ENCODE measurements around the gene THSD7A.
"Not testable (repeated sequence)": the region's sequence is repeated elsewhere in the genome, so short reads cannot be mapped to it uniquely, and the experiment has no call there.

Gene THSD7A

DNA sequence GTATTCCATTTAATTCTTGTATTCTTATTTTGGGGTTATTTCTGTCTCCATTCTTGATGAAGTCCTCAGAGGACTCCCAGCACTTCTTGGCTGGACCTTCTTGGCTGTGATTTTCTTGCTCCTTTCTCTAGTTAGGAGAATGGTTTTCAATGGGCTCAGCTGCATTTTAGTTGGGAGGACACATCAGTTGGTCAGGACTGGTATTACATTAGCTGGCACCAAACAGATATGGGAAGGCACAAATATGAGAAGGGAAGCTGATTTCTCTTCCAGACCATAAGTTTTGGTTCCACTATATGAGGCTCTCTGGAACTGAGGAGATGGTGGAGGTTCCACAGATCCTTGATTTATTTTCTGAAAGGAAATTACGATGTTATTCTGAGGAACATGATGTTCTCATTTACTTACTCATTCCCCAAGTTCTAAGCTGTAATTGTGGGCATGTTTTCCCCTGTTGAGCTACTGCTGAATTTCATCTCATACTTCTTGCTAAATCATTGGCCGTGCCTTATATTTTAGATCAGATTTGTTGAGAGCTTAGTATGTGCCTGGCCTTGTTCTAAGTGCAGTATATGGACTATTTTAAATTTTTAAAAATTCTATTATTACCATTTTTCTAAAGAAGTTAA is 261.0 kb downstream of the THSD7A start:
- no peak for DNase-seq

DNA sequence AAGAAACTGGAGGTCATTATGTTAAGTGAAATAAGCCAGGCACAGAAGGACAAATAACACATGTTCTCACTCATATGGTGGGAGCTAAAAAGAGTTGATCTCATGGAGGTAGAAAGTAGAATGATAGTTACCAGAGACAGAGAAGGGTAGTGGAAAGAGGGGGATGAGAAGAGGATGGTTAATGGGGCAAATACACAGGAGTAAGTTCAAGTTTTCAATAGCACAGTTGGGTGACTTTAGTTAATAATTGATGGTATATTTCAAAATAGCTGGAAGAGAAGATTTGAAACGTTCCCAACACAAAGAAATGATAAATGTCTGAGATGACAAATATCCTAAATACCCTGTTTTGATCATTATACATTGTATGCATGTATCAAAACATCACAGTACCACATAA is 261.8 kb downstream of the THSD7A start:
- DNase-seq = no peak

DNA sequence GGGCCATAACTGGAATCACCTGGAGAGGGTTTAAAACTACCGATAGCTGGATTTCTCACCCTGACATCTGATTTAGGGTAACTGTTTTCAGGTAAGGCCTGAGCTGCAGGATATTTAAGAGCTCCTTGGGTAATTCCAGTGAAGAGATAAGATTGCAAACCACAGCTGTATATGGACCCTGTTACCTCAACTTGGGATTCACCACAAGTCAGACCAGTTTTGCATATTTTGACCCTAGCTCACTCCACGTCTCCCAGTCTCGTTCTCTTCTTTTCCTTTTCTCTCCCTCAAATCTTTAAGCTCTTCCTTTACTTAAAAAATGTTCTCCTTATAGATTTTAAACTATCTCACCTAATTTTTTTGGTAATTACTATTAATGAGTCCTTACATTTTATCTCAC is 264.4 kb downstream of the THSD7A start:
- no peak for DNase-seq

DNA sequence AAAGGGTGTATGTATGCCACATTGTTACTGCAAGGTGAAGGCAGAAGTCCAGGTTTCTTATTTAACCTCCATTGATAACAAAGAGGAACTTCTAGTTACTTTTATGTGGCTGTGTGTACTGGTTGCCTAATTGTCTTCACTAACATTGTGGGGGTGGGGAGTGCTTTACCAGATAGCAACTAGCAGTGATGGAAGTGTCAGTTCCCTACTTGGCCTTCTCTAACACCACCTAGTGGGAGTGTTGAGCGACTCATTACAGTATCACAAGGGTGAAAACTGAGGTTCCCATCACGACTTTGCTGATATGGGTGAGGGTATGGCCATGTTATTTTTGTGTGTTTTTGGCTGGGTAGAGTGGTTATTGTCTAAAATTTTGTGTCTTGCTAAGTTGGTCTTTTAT is 274.4 kb downstream of the THSD7A start:
- no peak for DNase-seq

DNA sequence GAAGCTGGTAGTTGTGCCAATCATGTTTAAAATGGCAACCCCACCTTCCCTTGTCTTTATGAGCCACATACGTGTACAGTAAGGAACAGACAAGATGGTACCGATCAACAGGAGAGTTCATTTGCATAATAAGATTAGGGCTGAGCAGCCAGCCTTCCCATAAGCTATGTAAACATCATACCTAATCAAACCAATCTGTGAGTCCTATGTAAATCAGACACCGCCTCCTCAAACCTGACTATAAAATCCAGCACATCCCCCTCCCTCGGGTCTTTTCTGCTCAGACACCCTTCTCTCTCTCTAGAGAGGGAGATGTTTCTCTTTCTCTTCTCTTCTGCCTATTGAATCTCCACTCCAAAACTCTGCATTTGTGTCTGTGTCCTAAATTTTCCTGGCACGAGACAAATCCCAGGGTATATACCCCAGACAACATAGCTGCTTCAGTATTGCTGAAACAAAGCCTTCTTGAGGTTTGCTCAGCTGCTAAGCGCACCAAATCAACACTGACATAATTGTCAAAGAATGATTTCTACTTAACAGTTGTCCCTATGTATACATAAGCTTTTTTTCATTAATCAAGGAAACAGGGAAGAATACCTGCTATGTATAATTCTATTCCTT is 279.2 kb downstream of the THSD7A start:
- DNase-seq = no peak

DNA sequence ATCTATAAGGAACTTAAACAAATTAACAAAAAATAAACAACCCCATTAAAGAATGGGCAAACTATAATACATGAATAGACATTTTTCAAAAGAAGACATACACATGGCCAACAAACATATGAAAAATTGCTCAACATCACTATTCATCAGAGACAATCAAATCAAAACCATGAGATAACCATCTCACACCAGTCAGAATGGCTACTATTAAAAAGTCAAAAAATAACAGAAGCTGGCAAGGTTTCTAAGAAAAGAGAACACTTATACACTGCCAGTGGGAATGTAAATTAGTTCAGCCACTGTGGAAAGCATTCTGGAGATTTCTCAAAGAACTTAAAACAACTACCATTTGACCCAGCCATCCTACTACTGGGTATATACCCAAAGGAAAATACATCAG is 280.5 kb downstream of the THSD7A start:
- no peak for DNase-seq

DNA sequence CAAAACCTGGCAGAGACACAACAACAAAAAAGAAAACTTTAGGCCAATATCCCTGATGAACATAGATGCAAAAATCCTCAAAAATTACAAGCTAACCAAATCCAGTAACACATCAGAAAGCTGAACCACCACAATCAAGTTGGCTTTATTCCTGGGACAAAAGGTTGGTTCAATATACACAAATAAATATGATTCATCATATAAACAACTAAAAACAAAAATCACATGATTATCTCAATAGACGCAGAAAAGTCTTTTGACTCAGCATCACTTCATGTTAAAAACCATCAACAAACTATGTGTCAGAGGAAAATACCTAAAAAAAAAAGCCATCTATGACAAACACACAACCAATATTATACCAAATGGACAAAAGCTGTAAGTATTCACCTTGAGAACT is 283.5 kb downstream of the THSD7A start:
- DNase-seq = no peak

DNA sequence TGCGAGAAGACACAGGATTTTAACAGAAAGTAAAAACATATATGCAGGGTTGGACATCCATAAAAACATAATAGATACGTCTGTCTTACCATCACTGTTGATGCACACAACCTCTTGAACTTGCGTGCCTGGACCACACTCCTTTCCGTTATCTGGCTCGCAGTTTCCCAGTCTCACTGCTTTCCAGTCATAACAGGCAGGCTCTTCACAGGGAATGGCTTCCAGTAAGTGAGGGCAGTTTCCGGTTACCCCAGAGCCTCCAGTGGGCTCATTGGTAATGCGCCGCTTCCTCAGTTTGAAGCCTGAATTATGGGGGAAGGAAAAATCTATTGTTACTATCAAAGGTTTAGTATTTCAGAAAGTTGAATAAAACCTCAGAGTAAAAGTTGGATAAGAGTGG is 290.7 kb downstream of the THSD7A start:
- no peak for DNase-seq

DNA sequence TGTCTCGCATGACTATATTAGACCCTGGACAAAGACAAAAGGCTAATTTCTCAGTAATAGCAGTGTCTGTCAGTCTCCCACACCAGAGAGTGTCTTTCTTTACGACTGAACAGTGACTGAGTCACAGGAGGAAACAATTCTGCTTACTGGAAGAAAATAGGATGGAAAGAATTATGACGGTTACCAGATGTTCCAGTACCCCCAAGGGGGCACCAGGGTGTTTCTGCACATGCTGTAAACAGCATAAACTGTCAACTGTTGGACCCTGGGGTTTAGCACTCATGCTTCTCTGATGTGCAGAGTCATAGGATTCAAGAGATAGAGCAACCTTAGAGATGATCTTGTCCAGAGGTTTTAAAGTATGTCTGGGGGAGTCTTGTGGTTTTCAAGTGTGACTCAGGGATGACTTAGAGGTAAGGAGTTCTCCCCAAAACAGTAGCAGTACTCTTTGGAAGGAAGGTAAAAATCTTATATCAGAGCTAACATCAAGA is 291.7 kb downstream of the THSD7A start:
- DNase-seq = no peak

DNA sequence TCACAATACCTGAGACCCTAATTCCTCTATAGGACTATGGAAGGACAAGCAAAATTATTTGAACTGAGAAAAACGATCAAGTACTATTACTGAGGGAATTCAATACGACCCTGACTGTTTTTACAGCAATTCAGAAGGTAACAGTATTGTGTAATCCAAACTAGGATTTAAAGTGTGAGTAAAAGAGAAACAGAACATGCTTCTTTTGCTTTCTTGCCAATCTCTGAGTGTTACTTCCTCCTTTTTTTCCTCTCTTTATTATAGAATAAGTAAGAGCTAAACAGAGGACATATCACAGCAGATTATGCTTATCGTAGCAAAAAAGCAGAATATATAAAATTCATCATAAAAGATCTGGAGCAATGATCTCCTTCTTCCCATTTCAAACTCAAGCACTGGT is 292.1 kb downstream of the THSD7A start:
- DNase-seq = no peak

DNA sequence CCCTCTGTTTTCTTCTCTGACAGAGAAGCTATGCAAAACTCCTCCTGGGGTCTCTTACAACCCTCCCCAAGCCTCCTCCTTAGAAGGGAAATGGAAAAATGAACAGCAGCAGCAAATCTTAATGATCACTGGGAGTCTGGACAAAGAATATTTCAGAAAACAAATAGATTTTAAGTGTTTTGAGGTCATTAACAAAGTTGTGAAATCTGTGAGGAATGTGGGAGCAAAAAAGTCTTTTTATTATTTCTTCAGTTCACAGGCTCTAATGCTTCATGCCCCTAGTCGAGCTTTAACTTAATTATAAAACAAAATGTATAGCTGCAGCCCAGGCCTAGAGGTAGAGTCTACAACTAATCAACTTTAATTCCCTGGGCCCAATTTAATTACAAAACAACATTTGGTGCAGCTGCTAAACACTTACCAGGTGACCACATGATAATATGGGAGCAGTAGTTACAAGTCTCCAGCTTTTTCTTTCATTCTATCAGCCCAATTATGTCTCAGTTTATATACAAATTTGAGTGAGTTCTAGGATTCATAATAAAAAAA is 293.2 kb downstream of the THSD7A start:
- DNase-seq = no peak

DNA sequence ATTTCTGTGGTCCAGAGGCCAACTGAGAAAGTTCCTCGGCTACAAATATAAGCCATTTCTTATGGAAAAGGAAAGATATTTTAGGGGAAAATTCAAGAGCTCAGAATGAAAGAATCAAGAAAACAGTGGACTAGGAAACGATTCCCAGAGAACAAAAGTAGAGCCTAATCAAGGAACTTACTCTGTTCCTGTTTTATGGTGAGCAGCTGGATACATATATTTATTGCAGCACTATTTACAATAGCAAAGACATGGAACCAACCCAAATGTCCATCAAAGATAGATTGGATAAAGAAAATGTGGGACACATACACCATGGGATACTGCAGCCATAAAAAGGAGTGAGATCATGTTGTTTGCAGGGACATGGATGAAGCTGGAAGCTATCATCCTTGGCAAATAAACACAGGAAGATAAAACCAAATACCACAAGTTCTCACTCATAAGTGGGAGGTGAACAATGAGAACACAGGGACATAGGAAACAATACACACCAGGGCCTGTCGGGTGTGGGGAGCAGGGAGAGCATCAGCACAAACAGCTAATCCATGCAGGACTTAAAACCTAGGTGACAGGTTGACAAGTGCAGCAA is 298.7 kb downstream of the THSD7A start:
- DNase-seq = no peak

DNA sequence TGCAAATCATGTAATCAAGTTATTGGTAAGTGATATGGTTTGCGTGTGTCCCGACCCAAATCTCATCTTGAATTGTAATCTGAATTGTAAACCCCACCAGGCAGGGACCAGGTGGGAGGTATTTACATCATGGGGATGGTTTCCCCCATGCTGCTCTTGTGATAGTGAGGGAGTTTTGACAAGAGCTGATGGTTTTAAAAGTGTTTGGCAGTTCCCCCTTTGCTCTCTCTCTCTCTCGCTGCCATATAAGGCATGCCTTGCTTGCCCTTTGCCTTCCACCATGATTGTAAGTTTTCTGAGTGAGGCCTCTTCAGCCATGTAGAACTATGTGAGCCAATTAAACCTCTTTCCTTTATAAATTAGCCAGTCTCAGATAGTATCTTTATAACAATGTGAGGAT is 302.6 kb downstream of the THSD7A start:
- no peak for DNase-seq

DNA sequence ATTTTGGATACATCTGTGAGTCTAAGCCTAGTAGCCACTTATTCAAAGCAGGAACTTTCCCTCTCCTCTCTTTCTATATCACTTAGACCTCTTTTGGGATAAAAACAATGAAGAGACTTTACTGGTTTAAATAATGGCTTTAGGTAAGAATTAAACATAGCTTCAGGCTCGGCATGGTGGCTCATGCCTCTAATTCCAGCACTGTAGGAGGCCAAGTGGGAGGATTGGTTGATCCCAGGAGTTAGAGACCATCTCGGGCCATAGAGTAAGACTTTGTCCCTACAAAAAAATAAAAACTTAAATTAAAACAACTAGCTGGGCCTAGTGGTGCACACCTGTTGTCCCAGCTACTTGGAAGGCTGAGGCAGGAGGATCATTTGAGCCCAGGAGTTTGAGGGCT is 304.3 kb downstream of the THSD7A start:
- DNase-seq = no peak

DNA sequence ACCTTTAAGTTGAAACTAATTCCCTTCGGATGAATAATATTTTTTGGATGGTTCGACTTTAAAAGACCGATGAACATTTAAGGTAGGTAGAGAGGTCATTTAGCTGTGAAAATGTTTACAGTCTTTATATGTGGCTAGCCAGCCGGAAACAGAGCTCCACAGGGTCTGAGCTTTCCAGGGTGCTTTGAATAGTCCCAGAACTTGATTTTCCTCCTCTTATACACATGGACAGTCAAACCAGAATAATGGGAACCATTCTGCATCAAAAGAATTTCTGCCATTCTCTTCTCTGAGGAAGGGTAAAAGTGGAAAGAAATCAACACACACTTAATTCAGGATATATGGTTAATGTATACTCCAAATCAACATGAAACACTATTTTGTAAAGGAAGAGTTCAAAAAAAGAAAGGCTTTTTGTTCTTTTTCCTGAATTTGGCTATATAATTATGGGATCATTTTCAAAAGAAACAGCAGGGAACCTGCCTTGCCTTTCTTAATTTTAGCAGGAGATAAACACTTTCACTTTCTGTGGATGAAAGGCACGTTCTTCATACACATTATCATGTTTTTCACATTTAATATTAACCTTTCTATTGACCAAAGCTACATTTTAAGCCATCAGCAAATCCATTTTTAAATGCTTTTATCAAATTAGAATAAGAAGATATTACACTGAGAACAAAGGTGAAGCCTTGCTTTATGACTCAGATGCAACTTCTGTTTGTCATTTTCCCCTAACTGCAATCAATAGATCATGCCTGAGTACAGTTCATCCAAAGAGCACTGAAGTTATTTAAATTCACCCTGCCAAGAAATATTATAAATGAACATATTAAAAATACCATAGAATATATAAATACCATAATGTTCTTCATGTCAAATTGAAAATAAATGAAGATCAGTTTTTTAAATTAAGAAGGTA is 307.3 kb downstream of the THSD7A start:
- DNase-seq = no peak

DNA sequence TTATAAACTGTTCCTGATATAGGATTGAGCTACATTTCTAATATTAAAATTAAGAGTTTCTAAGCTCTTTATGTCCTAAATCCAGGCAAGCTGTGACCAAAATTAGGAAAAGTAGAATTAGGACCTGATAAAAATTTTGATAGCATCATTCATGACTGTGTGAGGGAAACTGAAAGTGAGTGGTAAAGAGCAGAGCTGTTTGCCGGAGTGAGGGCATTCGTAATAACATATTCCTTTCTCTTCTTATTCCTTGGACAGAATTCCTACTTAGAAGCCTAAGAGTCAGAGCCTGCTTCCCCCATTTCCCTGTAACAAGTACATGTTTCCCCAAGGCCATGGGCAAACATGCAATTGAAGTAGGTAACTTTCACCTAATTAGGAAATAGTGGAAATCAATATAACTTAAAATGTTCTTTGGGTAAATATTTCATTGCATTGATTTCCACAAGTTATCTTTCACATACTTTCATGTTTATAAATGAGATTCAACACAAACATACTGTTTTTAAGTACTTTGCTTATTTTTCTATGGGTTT is 310.0 kb downstream of the THSD7A start:
- DNase-seq = not testable (repeated sequence)

DNA sequence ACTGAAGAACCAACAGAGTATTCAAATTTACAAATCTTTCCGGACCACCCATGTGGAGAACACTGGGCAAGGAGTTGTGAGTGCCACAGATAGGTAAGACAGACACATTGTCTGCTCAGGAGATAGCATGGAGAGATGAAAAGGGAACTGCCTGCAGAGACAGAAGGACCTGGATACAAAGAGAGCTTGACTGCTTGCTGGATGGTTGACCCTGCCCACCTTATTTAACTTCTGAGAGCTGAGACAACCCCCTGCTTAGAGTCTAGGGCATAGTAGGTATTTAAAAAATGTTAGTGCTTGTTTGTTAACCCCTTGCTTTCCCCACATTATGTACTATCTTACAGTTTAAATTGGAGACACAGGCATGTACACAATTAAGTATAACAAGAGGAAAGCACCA is 314.1 kb downstream of the THSD7A start:
- no peak for DNase-seq

DNA sequence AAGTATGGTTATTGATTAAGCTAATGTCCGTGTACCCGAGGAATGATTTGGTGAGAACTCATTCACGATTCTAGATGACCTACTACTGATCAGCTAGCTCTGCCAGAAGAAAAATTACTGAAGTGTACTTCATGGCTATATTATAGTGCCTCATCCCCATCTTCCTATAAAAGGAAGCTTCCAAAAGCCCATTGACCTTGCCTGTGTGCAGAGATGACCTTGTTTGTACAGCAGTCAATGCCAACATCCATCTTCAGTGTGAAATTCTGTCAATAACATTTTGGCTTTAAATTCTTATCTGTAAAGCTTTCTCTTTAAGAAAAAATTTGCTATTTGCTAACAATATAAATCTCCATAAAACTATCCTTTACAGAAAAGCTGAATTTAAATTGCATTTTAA is 315.7 kb downstream of the THSD7A start:
- no peak for DNase-seq

DNA sequence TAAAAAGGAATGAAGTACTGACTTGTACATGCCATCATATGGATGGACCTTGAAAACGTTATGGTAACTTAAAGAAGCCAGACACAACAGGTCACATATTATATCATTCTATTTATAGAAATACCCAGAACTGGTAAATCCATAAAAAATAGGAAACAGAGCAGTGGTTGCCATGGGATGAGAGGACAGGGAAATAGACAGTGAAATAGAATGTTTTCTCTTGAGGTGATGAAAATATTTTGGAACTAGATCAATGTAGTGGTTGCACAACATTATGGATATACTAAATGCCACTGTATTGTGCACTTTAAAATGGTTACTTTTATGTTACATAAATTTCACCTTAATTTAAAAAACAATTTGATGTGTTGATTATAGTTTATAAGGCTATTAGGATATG is 318.5 kb downstream of the THSD7A start:
- DNase-seq = no peak

DNA sequence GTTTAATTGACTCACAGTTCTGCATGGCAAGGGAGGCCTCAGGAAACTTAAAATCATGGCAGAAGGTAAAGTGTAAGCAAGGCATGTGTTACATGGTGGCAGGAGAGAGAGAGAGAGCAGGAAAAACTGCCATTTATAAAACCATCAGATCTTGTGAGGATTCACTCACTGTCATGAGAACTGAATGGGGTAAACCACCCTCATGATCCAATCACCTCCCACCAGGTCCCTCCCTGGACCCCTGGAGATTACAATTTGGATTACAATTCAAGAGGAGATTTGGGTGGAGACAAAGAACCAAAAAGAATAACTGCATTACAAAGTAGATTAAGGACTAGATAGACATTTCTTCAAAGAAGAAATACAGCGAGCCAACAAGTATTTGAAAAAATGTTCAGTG is 324.1 kb downstream of the THSD7A start:
- DNase-seq = no peak

DNA sequence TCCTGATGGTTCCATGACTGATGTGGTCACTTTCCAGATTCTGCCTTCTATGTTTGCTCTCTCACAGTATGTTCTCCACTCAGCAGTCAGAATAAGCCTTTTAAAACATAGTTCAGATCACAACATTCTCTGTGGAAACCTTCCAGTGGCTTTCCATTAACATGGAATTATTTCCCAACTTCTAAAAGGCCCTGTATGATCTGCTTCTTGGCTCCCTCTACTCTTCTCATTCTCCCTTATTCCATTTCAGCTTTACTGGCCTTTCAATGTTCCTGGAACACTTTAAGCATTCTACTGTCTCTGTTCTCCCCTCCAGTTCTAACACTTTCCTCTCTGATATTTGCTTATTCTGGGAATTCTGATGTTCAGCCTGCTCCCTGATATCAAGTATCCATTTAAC is 325.6 kb downstream of the THSD7A start:
- no peak for DNase-seq

DNA sequence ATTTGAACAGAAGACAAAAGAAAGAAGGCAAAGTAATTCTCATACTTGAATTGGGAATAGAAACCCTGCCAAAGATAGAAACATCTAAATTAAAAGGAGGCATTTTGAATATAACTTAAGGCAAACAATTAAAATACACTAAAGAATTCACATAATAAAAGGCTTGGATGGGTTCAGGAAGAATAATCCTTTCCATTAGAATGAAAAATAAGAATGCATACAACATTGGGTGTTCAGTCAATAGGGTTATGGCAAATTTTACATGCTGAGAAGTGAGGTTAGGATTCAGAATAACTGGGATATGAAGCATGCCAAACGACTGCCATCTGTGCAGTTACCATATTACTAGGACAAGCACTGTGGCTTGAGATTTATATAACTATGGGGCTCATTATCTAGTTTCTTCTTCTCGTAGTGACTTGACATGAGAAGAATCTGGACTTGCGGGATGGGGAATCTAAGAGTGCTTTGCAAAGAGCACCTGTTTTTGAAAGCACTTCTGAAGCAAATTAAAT is 326.5 kb downstream of the THSD7A start:
- DNase-seq = no peak

DNA sequence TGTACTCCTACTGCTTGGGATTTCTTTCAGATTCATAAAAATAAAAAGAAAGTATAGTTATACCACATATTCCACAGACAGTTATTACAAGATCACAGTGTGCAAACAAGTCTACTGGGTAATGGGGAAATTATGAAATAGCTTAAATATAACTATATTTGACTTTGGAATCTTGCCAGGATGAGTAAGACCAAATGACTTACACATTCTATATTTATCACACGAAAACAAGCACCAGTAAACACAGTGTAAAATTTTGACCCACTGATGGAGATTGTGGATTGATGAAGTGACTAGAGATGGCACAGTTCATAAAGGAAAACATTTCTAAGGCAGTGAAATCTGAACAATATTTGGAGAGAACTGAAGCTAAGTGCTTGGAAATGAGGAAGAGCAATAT is 339.7 kb downstream of the THSD7A start:
- no peak for DNase-seq

Data from CD4-positive, alpha-beta T cell treated with Interleukin-17A for 1 hour (primary cell).